HG03108 (cell line): ENCODE results near the gene DBH.

ENCODE experiments used
- ATAC-seq: cut with Tn5 transposase; IDR thresholded peaks from one replicate; pipeline ENCODE4 v1.9.1; 2021; ENCODE audit warnings: moderate library complexity; ENCODE audit not compliant: unreplicated experiment

The DBH gene

DNA sequence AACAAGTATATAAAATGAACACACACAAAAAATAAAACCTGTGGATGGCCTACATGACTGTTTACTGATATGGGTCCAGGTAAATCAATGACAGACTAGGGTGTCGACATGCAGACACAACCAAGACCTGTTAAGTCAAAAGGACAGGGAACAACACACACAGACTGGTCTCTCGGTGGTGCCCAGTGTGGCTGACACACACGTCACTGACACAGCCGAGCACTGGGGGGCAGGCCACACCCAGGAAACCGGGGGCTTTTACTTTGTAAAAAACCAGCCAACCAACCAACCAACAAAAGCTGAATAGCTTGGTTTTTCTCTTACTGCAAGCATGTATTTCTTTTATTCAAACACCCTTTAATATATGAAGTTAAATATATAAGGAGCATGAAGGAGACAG is 31.9 kb upstream of the DBH start:
- no peak for ATAC-seq

DNA sequence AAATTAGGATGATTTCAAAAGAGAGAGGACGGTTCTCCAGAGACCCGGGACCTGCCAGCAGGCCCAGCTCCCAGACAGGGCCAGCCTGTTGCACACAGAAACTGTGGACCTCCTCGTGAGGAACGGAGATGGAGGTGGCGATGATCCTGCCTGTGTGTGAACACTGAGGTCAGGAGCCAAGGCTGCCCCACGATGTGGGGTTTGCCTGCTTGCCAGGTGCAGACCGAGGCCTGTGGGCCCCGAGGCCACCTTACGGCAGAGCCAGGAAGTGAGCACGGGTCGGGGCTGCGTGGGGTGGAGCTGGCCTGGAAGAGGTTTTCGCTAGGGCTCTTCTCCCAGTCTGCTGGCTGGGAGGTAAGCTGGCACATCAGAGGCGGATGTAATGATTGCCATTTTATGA is 31.3 kb upstream of the DBH start:
- ATAC-seq: no peak

DNA sequence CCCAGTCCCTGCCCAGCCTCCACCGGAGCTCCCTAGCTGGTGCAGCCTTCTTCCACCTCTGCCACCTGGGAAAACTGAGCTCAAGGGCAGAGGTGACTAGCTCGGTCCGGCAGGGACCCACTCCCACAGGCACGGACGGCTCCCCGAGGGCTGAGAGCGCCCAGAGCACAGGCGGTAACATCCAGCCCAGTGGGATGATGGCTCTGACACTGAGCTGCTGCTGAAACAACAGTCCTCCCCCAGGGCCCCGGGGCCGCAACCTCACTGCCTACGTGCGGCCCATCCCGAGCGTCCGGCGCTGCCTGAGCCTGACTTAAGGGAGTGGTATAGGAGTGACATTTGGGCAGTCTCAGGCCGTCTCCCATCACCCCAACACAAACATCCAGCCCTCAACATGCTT is 30.7 kb upstream of the DBH start:
- no peak for ATAC-seq

DNA sequence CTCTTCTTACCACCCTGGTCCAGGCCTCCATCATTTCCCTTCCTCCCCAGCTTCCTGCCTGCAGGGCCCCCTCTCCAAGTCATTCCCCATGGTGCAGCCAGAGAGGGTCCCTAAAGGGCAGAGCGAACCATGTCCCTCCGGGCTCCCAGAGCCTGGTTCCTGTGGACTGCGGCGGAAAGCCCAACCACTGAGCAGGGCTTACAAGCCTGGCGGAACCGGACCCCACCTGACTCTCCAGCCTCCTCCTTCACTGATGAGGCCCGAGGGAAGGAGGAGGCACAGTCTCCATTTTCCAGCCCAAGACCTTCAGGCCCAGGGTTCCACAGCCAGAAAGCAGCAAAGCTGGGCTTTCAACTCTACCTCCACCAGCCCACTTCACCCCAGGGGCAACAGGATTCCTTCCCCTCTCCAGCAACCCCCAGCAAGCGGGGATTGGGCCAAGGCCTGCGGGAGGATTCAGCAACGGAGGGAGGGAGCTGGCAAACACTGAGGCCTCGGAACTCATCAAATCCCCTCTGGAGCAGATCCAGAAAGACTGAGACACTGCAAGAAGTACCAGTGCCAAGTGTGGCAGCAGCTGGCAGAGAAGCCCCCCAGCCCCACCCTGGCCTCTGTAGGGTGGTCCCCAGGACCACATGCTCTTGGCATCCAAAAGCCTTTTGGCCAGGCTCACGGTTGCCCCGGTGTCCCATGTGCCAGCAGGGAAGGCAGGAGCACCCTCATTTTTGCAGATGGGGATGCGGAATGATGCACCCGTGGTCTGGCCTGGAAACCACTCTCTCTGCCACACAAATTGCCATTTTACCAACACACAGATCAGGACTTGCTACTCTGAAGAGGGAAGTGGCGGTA is 30.1 kb upstream of the DBH start:
- ATAC-seq: no peak

DNA sequence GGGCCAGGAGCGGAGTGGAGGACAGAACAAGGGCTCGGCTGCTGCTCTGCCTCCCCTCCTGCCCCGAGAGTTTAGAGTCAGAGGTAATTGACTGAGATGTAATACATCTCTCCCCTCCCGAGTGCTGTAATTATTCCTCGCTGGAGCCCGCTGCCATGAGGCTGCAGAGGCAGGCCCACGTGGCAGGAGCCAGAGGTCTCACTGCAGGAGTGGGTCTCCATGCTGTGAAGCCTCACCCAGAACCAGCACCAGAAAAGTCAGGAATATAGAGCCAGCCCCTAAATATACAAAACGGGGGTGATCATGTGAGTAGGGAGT is 29.5 kb upstream of the DBH start:
- ATAC-seq: no peak

DNA sequence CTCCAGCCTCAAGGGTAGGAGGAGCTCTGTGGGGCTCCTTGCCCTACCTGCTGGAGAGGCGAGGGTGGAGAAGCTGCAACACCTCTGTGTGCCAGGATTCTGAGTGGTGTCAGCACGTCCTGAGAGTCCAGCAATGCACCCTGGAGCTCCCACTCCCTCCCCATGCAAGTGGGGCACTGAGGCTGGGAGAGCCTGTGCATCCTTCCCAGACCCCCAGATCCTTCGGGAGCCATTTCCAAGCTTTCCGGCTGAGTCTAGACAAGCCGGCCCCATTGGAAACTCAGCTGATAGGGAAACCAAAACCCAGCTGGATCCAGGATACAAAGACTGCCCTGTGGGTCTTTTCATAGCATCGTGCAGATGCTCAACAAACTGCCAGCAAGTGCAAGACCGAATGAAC is 28.8 kb upstream of the DBH start:
- no peak for ATAC-seq

DNA sequence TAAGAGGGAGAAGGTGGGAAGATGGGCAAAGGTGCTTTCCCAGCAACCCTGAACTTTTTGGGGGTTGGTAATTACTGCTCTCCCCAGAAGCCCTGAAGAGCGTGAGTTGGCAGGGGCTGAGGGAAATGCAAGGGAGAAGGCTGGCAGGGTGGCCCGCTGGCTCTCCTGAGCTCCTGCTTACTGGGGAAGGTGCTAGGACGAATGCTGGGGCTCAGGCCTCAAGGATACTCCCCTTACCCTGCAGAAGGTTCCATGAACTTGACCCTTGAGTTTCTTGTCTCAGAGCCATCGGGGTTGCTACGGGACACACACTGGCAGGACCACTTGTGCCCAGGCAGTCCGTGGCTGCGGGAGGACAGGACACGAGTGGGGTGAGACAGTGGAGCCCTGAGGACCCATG is 28.2 kb upstream of the DBH start:
- ATAC-seq: no peak

DNA sequence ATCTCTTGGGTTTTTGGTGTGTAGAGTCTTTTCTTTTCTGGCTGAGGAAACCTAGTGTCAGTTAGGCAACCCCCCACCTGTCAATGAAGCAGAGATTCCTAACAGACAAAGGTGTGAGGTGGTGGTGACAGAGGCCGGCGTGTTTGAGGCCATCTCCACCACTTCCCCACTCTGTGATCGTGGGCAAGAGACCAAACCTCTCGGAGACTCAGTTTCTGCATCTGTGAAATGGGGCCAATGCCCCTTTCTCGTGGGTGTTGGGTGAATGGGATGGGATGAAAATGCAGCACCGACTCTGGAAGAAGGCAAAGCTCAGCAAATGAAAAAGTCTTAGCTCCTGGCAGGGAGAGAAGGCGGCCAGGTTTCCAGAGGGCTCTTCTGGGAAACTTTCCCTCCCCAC is 27.8 kb upstream of the DBH start:
- ATAC-seq: no peak

DNA sequence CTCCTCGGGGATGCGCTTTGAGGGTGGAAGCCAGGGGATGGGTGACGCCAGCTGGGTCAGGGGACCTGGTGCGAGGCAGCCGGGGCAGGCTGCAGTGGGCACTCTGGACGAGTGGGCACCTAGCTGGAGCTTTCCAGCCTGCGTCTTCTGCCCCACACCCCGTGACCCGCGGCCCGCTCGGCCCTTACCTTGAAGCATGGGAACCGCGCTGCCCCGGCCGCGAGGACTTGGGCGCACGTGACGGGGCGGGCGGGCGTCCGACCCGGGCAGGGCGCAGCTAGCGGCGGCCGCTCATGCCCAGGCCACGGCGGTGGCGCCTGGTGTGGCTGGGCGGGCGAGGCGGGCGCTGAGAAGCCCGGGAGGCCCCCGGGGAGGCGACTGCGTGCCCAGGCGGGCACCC is 27.3 kb upstream of the DBH start:
- ATAC-seq: no peak

DNA sequence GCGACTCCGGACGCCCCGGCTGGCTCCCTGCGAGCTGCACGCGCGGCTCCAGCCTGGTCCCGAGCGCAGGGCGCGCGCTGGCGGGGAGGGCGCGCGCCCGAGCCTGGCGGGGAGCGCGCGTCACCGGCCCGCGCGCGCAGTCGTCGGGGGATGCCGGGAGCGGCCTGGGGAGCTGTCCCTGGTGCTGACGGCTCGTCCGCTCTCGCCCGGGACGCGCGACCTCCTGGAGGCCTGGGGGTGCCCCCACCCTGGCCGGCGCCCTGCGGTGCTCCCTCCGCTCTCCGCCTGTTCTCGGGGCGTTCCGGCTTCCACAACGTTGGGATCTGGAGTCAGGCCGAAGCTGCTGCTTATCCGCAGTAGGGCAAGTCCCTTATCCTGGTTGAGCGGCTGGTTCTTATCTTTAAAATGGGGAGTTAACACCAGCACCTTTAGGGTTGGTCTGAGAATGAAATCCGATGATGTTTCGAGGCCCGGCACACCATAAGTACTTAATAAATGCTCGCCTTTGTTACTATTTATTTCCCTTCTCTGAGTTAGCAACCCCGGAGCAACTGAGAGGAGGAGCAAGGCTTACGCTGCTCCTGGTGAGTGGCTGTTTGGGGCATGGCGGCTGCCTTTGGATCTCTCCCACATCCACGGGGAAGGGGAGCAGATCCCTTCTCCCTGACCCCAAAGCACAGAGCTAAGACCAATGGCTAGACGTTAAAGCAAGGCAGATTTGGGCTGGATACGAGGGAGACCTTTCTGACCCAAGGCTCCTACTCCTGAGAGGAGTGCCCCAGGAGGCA is 26.7 kb upstream of the DBH start, which contains the start of gene FAM163B:
FAM163B (minus strand) TSS at position 79 of the 788 bp plus-strand sequence. CDS start 29,166 bp downstream, outside the sequence.
- ATAC-seq: no peak

DNA sequence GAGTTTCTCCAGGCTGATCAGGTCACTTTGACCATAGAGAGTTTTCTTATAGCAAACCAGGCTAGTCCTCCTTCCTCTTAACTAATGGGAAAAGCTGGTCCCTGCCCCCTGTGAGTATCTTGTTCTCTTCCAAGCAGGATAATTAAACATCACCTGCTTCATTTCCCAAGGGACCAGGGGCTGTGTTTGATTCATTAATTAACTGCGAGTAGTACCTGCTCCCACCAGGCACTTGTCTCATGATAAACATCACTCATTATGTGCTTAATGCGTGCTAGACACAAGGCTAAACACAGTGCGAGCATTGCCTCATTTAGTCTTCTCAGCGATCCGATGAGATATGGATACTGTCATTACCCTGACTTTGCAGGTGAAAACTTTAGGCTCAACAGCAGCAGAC is 25.3 kb upstream of the DBH start:
- ATAC-seq: no peak

DNA sequence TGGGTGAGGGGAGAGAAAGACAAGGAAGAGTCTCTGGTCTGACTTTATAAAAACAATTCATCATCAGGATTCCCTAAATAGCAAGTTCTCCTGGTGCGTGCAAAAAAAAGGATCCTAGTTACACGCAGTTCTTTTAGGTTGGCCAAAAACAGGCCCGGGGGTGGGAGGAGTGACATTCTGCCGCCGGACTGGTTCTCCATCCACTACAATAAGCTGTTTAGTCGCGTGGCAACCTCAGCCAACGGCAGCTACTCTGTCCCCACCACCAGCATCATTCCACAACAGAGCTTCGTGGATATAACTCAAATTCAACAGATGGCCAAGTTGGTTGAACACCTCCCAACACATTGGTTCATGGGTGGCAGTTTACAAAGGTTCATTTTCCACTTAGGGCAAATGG is 24.1 kb upstream of the DBH start:
- ATAC-seq: no peak

DNA sequence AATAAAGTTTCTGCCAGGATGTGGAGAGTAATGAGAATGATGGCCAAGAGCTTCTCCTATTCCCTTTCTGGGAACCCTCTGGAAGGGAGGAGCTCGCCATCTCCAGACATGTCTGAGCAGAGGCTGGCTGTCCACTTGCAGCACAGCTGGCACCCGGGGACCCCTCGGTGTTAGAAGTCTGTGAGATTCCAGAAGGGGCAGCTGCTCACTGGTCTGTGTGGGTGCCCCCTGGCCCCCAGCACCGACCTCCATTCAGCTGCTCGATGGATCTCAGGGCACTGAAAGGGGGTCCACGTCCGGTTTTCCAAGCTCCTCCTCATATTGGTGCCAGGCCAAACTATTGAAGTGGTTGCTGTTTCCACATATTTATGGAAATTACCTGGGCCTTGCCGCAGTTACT is 23.3 kb upstream of the DBH start:
- ATAC-seq: no peak

DNA sequence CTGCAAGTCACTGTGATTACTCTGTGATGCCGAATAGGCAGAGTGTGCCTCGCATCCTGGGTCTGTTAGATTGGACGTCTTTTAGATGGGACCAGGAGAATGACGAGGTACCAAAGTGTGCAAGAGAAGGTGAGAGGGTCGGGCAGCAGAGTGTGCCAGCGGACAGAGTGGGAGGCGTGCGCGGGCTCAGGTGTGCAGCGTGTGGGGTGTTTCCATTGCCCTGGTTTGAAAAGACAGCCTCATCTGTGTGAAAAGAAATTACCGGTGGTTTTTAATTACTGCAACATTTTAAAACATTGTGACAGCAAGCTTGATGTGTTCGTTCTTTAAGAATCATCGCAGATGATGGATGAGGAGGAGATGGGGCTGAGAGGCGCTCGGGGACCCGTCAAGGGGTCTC is 22.7 kb upstream of the DBH start:
- ATAC-seq: no peak

DNA sequence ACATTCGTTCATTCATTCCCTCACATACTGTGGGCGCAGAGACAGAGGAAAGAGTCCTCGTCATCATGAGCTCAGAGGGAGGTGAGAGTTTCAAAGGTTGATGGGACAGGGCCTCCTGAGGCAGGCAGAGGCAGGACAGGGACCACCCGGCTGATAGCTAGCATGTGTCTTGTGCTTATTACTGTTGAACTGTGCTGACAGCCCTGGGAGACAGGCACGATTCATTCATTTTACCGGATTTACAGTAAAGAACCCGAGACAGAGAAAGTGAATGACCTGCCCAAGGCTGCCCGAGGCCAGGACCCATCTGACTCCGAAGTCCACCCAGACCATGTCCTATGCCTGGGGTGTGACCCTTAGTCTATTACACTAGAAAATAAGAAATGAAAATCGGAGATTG is 22.1 kb upstream of the DBH start:
- no peak for ATAC-seq

DNA sequence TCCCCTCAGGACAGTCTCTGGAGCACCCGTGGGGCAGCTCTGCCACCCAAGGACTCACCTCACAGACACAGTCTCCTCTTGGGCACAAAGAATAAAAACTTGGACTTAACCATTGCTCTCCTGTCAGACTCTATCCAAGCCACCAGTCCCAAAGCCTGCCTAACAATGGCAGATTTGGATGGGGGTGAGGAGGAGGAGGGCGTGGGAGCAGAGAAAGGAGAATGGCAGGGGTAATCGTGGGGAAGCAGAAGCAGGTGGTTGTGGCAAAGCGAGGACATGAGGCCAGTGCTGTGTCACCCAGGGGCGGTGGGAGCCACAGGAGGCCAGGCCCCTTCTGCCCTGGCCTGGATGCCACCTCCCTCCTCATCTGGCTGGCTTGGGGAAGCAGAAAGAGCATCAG is 21.5 kb upstream of the DBH start:
- ATAC-seq: no peak

DNA sequence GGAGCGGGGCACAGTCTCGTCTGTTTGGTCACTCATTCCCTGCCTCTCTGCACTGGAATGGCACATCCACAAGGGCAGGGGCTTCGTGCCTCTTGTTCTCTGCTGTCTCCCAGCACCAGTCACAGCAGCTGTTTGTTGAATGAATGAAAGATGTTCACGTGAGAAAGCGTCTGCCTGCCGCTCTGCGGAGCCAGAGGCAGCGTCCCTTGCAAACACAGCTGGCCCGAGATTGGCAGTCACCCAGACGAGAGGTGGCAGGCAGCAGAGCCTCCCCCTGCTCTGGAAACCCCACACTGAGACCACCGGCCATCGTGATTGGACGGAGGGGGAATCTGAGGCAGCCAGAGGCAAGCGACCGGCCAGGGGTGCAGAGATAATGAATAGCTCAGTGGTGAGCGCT is 21.0 kb upstream of the DBH start:
- ATAC-seq: no peak

DNA sequence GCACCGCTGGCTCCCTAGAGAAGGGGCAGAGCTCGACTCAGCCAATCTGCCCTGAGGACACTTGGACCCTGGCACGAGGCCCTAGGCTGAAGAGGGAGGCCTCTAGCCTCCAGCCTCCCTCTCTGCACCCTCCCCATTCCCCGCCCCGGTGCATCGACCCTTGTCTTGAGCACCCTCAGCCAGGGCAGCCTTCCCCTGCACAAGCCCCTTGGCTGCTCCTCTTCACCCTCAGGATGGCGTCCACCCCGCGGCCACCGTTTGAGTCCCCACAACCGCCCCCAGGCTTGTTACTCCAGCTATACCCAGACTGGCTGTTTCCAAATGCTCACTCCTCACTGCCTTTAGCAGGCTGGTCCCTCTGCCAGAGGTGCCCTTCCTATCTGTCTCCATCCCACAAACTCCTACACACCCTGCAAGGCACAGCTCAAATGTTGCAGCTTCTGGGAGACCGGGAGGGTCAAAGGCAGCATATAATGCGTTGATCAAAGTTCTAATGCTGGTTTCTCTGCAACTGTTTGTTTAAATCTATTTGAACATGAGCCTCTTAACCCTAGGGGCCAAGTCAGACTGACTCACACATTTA is 20.5 kb upstream of the DBH start:
- no peak for ATAC-seq

DNA sequence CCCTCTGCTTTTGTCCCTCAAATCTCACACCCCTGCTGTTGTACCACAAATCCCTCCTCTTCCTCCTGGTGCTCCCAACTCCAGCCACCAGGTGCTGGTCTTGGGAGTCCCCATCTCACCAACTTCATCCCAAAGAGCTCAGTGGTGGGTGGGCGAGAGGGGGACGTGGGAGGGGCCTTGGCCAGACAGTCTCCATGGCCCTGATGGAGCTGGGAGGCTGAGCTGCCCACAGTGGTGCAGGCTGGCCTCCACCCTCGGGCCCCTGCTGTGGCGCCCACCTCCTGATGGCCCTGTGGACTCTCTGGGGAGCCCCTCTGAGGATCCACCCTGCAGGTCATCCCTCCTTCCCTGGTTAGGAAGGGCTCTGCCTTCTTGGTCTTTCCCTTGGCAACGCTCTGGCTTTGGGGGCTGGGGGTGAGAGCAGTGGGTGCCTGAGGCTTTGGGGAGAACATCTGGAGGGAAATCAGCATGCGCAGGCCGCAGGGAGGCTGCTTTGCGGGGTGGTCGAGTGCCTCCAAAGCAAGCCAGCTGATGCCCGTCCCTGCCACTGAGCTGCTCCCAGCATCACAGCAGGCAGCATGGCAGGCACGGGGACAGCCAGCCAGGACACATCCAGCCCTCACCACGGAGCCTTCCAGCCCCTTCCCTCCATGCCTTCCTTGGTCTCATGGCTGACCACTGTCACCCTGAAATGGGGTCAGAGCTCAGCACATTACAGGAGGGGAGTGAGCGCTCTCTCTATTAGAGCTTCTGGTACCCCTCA is 19.3 kb upstream of the DBH start:
- ATAC-seq: no peak

DNA sequence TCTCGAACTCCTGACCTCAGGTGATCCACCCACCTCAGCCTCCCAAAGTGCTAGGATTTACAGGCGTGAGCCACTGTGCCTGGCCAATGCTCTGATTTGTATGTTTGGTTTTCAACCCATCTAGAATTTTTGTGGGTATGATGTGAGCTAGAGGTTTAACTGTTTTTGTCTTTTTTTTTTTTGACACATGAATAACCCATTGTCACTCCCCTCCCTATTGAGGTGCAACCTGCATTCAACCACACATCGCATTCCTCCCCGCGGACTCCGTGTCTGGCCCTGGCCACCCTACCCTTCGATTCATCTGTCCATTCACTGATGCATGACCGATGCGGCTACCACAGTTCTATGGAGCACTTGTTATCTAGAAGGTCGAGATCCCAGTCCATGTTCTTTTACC is 17.4 kb upstream of the DBH start:
- ATAC-seq: no peak

DNA sequence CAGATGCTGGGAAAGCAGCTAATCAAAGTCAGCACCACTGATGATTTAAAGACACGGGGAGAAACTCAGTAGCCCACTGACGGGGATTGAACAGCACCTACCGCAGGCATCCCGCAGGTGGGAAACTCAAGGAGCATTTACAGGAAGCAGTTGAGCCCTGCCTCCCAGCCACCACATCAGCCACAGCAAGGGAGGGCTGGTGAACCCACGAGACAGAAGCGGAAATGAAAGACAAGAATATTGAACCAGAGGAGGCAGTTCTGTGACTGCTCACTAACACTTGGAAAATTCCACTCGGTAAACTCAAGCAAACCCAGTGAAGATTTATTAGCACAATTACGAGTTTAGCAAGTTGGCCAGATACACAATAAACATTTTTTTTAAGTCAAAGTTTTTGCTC is 16.4 kb upstream of the DBH start:
- ATAC-seq: no peak
